Measurements from ENCODE around the gene TBCB. TPM values are rescaled to one million over a fixed set of nuclear protein-coding genes. Genes with fewer than 3 reads are reported as not detected.
A peak's percentile ranks its signal among the peaks of the same experiment; 100 is the strongest.

Gene TBCB
- total RNA-seq, 1 donor from 2014 or later: 152 TPM

GRCh38 chr19:36139473-36140303 is 24.4 kb downstream of the TBCB start, which contains the start of gene CAPNS1:
CAPNS1 (plus strand) TSS chr19:36140066; CDS start chr19:36141012, 946 bp downstream.
- peaks cover 21% of the 10 kb centered on the region for H3K36me3 ChIP-seq (ENCODE audit: control insufficient read depth, insufficient read depth, low read length)
- peak within 1 kb of the TSS; percentile 98 for H3K4me3 ChIP-seq (ENCODE audit: low read depth, low read length)
- TF ChIP-seq, protein P1, sequence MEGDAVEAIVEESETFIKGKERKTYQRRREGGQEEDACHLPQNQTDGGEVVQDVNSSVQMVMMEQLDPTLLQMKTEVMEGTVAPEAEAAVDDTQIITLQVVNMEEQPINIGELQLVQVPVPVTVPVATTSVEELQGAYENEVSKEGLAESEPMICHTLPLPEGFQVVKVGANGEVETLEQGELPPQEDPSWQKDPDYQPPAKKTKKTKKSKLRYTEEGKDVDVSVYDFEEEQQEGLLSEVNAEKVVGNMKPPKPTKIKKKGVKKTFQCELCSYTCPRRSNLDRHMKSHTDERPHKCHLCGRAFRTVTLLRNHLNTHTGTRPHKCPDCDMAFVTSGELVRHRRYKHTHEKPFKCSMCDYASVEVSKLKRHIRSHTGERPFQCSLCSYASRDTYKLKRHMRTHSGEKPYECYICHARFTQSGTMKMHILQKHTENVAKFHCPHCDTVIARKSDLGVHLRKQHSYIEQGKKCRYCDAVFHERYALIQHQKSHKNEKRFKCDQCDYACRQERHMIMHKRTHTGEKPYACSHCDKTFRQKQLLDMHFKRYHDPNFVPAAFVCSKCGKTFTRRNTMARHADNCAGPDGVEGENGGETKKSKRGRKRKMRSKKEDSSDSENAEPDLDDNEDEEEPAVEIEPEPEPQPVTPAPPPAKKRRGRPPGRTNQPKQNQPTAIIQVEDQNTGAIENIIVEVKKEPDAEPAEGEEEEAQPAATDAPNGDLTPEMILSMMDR (IDR thresholded peaks at IDR 0.05; ENCODE audit: insufficient read depth, low read length, severe bottlenecking): peak; percentile 11
- DNase-seq (ENCODE audit: low read depth) (peak; percentile 88), FAIRE-seq (no peak)
- H3K27me3 ChIP-seq (ENCODE audit: control insufficient read depth, insufficient read depth, low read length): no peaks in the 10 kb centered on the region

DNA sequence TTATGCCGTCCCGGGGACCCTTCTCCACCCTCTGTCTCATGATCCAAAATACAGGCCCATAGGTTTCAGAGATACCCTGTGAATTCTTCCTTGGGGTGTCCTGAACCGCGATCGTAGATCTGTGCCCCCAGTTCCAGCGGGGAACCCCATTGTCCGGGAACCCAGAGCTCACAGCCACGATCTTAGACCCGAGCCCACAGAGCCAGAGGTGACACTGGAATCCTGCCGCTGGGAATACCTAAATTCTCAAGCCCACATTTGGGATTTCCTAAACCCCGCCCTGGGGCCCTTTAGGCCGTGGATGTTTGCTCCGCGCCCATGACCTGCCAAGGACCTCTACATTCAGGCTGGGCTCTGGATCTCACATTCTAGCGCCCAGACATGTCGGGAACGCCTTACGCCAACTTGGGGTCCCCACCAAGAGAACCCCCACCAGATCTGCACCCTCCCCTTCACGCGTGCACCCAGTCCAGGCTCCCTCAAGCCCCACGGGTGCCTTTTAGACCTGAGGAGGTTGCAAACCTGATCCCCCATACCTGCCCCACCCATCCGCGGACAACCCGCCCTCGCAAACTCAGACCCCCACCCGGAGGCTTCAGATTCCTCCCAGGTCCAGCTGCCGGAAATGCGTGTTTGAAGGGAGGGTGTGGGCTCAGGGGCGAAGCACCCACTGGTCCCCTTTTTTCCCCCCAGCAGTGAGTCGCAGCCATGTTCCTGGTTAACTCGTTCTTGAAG is 25.2 kb downstream of the TBCB start:
- FAIRE-seq (no peak), DNase-seq (ENCODE audit: low read depth) (peak; percentile 51)
- TF ChIP-seq, protein P1 (IDR thresholded peaks at IDR 0.05; ENCODE audit: insufficient read depth, low read length, severe bottlenecking): no peak
- H3K27me3 ChIP-seq (ENCODE audit: control insufficient read depth, insufficient read depth, low read length): no peaks in the 10 kb centered on the region
- H3K36me3 ChIP-seq (ENCODE audit: control insufficient read depth, insufficient read depth, low read length): peaks cover 24% of the 10 kb centered on the region
- peak overlapping the region; percentile 98 for H3K4me3 ChIP-seq (ENCODE audit: low read depth, low read length)

- peak overlapping the region; percentile 98 for H3K4me3 ChIP-seq (ENCODE audit: low read depth, low read length)
- FAIRE-seq: no peak
- H3K36me3 ChIP-seq (ENCODE audit: control insufficient read depth, insufficient read depth, low read length): peaks cover 32% of the 10 kb centered on the region
- TF ChIP-seq, protein P1 (IDR thresholded peaks at IDR 0.05; ENCODE audit: insufficient read depth, low read length, severe bottlenecking): no peak
- DNase-seq (ENCODE audit: low read depth): peak; percentile 83
- no peaks in the 10 kb centered on the region for H3K27me3 ChIP-seq (ENCODE audit: control insufficient read depth, insufficient read depth, low read length)
Observed at GRCh38 chr19:36141039-36141927, 26.0 kb downstream of the TBCB start.

GRCh38 chr19:36142046-36142445 is 26.8 kb downstream of the TBCB start:
- no peaks in the 10 kb centered on the region for H3K27me3 ChIP-seq (ENCODE audit: control insufficient read depth, insufficient read depth, low read length)
- TF ChIP-seq, protein P1 (IDR thresholded peaks at IDR 0.05; ENCODE audit: insufficient read depth, low read length, severe bottlenecking): no peak
- FAIRE-seq (no peak), DNase-seq (ENCODE audit: low read depth) (no peak)
- no peak overlapping the region for H3K4me3 ChIP-seq (ENCODE audit: low read depth, low read length)
- H3K36me3 ChIP-seq (ENCODE audit: control insufficient read depth, insufficient read depth, low read length): peaks cover 37% of the 10 kb centered on the region

GRCh38 chr19:36142496-36142895 is 27.2 kb downstream of the TBCB start:
- H3K27me3 ChIP-seq (ENCODE audit: control insufficient read depth, insufficient read depth, low read length): no peaks in the 10 kb centered on the region
- H3K36me3 ChIP-seq (ENCODE audit: control insufficient read depth, insufficient read depth, low read length): peaks cover 40% of the 10 kb centered on the region
- DNase-seq (ENCODE audit: low read depth) (no peak), FAIRE-seq (no peak)
- TF ChIP-seq, protein P1 (IDR thresholded peaks at IDR 0.05; ENCODE audit: insufficient read depth, low read length, severe bottlenecking): no peak
- H3K4me3 ChIP-seq (ENCODE audit: low read depth, low read length): no peak overlapping the region

Data from bronchial epithelial cell (primary cell).